Measurements from ENCODE around the gene SMG9.
"Not testable (repeated sequence)": the region's sequence is repeated elsewhere in the genome, so short reads cannot be mapped to it uniquely, and the experiment has no call there.

Gene SMG9

DNA sequence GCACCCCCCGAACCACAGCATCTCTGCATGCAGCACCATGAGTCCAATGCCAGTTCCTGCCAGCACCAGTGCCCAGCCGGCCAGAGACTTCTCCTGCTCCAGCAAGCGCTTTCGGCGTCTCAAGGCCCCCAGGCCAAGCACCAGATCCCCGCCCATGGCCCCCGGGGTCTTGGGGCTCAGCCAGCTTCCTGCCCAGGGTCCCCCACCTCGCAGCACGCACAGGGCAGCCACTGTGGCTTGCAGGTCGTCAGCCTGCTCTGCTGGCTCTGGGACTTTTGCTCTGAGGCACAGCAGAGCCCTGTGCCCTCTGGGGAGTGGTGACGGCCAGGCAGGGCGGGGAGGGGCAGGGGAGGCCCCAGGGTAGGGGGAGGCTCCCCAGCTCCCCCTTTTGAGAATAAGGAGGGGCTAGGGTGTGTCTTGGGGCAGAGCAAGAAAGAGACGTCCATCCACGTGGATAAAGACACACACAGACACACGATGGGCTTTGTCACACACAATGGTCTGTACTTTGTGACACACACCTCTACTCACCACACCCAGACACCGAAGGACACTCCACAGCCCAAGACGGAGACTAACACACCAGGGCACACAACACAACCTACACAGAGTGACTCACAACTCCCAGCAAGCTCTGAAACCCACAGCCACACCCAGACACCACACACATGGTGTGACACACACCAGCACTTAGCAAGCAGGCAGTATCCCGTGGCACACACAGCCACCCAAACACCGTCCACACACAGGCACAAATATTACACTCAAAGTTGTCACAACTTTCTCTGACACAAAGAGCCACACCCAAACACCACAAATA is 26.2 kb upstream of the SMG9 start, which contains the start of gene KCNN4:
Gene KCNN4 (minus strand): TSS at position 268 of the 820 bp plus-strand sequence. CDS start 112 bp downstream, at position 156.
- DNase-seq (ENCODE audit: extremely low read depth in 1 of 2, low read depth in 1 of 2): peak; percentile 53 to 82

DNA sequence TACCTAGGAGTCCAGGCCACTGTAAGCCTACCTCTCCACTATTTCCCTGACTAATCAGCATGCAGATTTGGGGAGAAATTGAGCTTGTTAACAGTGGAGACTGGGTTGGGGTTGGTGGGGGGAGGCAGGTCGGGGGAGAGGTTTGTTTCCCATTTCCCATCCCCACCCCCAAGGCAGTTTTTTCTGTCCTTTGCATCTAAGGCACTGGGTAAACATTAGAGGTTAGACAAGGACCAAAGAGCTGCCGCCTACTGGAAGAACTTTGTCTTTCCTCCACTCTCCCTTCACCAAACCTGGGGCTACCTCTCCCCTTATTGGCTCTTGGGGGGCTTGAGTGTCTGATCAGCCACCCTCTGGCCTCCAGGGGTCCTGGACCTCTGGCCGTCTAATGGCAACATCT is 25.1 kb upstream of the SMG9 start:
- no peak for DNase-seq (ENCODE audit: extremely low read depth in 1 of 2, low read depth in 1 of 2)

DNA sequence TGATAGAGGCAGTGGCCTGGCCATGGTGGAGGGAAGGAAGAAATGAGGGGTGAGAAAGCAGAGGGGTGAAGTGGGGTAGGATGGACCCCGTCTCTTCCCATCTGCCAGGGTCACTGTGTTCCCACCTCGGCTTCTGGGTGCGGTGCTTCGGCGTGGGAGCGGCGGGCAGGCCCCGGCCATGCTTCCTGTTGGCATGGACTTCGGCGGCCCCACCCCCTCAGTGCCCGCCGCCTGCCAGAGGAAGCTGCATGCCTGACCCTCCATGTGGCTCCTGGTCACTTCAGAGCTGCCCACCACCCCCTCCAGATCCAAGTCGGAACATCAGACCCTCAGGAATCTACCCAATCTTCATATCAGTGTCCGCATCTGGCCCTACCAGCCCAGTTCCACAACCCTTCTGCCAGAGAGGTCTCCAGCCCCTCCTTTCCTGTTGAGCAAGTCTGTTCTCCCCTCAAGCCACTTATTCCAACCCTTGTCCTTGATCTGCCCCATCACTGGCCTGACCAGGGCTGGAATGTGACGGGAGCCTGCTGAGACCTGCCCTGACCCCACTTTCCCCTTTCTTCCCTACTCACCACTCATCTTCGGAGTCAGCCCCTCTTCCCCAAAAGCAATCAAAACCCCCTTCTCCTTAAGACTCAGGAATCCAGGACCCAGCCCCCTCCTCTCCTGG is 24.5 kb upstream of the SMG9 start:
- no peak for DNase-seq (ENCODE audit: extremely low read depth in 1 of 2, low read depth in 1 of 2)

DNA sequence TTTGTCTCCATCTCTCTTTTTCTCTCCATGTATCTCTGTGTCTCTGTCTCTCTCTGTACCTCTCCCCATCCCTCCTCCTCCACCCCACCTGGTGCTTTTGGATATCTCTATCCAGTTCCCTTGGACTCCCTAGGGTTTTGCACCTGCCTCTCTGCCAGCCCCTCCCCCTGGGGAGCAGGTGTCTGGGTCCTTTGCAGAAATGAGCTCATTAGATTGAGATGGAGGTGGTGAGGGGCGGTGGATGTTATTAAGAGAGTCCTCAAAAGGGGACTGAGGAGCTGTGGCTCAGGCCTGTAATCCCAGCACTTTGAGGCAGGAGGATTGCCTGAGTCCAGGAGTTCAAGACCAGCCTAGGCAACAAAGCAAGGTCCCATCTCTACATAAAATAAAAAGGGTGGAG is 23.9 kb upstream of the SMG9 start:
- no peak for DNase-seq (ENCODE audit: extremely low read depth in 1 of 2, low read depth in 1 of 2)

DNA sequence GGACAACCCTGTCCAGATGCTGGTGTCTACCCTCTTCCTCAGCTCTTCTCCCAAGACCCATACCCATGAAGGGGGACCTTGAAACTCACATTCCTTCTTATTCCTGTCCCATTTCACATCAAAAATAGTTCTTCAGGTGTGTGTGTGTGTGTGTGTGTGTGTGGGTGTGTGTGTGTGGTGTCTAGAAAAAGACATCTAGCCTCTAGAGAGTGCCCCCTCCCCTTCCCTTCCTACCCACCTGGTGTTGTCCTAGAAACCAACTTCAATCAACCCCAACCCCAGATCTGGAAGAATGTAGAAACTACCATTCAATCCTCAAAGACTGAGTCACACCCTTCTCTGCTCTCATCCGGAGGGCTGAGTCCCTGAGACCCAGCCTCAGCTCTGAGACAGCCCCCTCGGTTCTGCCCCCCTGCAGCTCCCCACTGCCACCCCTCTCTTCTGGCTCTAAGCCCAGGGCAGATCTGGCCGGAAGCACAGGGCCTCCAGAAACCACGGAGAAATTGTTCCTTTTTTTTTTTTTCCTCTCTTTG is 22.5 kb upstream of the SMG9 start:
- no peak for DNase-seq (ENCODE audit: extremely low read depth in 1 of 2, low read depth in 1 of 2)

DNA sequence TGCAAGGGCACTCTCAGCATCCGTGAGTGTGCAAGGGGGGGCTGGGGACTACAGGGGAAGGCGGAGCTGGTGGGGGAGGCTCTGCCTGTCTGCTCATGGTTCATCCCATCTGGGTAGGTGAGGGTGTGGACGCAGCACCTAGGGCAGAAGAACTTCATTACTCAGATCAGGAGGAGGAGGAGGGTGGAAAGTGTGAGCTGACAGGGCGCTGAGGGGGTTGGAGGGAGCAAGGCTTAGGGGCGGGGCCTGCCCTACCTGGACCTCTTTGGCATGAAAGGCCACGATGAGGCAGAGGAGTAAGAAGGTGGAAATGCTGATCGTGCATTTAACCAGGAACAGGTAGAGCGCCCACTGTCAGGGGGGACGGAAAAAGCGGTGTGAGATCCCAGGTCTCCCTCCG is 21.5 kb upstream of the SMG9 start:
- DNase-seq (ENCODE audit: extremely low read depth in 1 of 2, low read depth in 1 of 2): peak in 1 of 2 donors; percentile 78

DNA sequence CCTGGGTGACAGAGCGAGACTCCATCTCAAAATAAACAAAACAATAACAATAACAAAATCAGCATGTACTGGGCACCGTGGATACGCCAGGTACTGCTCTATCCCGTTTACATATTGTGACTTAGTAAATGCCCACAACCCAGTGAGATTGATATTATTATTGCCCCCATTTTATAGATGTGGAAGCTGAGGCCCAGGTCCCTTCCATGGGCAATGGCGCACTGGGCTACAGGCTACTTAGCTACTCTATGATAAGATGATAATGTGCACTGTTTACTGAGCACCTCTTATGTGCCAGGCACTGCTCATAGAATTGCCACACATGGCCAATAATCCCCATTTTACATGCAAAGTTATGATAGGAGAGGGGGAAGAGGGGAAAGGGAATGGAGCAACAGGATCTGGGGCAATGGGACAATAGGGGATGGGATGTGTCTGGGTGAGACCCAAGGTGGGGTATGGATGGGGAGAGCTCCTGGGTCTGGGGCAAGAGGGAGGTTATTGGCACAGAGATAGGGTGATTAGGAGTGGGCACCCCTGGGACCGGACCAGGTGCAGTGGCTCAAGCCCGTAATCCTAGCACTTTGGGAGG is 20.6 kb upstream of the SMG9 start:
- no peak for DNase-seq (ENCODE audit: extremely low read depth in 1 of 2, low read depth in 1 of 2)

DNA sequence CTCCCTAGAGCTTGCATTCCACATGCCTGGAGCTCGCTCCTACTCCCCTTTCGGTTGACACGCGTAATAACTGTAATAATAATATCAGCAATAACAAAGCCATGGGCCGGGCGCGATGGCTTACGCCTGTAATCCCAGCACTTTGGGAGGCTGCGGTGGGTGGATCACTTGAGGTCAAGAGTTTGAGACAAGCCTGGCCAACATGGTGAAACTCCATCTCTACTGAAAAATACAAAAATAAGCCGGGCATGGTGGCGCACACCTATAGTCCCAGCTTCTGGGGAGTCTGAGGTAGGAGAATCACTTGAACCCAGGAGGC is 20.1 kb upstream of the SMG9 start:
- DNase-seq (ENCODE audit: extremely low read depth in 1 of 2, low read depth in 1 of 2): not testable (repeated sequence)

DNA sequence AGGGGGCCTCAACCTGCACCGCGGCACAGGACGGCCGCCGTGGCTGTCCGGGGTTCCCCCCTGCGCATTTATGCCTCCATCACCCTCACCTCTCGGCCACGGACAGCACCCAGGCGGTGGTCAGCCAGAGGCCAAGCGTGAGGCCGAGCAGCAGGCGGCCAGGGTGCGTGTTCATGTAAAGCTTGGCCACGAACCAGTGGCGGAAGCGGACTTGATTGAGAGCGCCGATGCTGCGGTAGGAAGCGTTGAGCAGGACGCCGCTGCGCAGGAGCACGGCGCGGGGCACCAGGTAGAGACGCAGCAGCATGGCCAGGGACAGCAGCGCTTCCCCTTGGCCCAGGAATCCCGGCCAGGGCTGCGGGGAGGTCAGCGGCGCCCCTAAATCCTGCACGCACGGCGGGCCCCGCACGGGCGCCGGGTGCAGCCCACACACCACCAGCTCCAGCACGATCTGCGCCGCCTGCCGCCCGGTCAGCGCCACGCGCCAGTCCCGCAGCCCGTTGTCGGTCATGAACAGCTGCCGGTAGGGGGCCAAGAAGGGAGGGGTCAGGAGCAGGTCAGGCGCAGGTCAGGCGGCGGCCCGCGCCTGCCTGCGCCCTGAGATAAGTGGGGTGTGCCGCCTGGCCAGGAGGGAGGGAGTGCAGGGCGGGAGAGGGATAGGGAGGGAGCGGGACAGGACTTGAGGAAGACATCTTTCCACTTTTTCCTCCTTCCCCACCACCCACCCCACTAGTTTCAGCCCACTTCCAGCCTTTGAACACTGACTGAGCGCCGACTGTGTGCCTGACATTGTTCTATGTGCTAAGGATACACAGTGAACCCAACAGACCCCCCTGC is 19.6 kb upstream of the SMG9 start:
- no peak for DNase-seq (ENCODE audit: extremely low read depth in 1 of 2, low read depth in 1 of 2)

DNA sequence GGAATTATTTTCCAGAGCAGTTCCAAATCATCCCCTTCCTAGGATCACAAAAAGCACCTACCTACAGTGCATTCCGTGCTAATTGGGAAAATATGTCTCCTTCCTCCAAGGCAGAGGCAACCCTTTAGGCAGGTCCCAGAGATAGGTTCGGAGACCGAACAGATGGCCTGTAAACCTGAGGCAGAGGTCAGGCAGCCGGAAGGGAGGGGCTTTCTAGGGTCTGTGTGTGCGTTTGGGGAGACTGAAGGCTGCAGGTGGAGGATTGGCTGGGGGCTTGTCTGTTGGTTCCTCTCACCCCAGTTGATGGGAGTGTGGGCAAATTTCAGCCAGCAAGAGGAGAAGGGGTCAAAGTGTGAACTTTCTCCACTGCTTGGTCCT is 19.0 kb upstream of the SMG9 start:
- no peak for DNase-seq (ENCODE audit: extremely low read depth in 1 of 2, low read depth in 1 of 2)

DNA sequence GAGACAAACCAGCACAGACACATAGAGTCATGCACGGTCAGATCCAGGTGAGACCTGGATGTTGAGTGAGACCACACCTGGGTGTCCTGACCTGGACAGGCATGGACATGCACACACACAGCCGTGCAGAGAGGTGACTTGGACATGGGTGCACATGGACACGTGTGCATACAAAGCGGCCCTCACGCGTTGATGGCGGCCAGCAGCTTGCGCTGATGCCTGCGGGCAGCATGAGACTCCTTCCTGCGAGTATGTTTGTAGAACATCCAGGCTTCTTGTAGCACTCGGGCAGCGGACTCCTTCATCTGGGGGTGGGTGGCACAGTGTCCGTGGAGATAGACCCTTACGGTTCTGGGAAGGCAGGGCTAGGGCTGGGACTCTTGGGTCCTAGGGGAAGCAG is 14.5 kb upstream of the SMG9 start:
- DNase-seq (ENCODE audit: extremely low read depth in 1 of 2, low read depth in 1 of 2): no peak

DNA sequence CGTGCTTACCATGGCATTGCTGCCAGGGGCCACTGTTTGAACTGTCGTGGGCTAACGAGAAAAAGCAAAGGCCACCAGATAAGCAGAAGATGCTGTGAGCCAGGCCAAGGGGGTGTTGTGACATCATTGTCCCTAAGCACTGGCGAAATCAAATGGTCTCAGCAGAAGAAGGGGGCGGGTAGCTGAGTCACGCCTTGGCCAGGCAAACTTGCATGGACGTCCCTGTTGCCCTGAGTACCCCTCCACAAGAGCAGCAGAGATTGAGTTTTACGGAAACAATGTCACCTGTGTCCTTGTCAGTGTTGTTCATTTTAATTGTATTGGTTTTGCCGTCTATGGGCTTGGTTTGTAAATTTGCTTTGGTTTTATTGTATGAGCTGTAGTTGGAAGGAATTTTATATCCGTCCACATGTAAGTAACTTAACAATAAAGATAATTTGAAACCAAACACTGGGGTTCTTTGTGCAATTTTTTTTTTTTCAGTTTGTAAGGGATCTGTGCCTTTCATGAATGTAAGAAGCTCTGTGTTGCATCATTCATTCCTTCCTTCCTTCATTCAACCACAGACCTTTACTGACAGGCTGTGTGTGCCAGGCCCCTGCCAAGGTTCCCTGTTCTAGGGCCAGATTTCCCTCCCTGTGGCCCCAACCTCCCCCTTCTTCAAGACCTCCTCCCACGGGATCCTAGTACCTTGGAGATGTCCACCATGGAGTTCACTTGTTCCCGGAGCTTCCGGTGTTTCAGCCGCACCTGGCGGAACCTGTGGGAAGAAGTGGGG is 13.7 kb upstream of the SMG9 start:
- DNase-seq (ENCODE audit: extremely low read depth in 1 of 2, low read depth in 1 of 2): no peak

DNA sequence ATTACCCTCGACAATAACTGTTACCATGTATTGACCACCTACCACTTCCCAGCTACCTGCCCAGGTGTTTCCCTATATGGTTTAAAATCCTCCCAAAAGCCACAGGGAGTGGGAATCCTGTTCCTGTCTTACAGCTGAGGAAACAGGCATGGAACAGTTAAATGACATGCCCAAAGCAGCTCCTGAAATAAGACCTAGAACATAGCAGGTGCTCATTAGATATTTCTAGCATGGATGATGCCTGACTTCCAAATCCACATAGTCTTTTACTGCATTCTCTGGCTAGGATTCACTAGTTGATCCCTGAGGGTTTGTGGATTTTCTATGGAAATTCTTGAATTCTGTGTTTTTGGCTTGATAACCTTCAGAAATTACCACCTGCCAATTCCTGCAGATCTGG is 13.1 kb upstream of the SMG9 start:
- no peak for DNase-seq (ENCODE audit: extremely low read depth in 1 of 2, low read depth in 1 of 2)

DNA sequence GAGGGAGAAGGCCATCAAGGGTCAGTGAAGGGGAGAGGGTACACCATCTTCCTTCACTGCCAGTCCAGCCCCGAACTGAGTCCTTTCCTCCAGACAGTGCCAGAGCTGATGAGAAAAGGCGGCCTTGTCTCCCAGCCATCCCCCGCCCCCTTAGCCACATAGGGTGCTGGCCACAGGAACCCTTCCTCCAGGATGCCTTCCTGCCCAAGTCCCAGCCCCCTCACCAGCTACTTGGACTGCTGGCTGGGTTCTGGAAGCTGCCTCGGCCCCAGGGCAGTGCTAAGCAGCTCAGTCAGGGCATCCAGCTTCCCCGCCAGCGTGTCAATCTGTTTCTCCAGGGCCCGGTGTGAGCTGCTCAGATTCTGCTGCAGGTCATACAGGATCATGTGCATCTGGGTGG is 12.6 kb upstream of the SMG9 start:
- DNase-seq (ENCODE audit: extremely low read depth in 1 of 2, low read depth in 1 of 2): no peak

DNA sequence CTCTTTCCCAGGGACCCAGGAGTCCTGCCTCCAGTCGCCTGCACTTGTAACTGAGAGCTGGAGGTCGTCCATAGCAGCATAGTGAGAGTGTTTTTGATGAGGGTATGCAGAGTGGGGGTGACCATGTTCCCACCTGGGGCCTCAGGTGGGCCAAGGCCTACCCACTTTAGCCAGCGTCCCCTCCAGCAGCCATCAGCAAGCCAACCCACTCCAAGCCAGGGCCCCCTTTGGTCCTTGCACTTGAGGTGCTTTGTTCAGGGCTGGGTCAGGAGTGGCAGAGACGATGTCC is 11.9 kb upstream of the SMG9 start:
- DNase-seq (ENCODE audit: extremely low read depth in 1 of 2, low read depth in 1 of 2): no peak

DNA sequence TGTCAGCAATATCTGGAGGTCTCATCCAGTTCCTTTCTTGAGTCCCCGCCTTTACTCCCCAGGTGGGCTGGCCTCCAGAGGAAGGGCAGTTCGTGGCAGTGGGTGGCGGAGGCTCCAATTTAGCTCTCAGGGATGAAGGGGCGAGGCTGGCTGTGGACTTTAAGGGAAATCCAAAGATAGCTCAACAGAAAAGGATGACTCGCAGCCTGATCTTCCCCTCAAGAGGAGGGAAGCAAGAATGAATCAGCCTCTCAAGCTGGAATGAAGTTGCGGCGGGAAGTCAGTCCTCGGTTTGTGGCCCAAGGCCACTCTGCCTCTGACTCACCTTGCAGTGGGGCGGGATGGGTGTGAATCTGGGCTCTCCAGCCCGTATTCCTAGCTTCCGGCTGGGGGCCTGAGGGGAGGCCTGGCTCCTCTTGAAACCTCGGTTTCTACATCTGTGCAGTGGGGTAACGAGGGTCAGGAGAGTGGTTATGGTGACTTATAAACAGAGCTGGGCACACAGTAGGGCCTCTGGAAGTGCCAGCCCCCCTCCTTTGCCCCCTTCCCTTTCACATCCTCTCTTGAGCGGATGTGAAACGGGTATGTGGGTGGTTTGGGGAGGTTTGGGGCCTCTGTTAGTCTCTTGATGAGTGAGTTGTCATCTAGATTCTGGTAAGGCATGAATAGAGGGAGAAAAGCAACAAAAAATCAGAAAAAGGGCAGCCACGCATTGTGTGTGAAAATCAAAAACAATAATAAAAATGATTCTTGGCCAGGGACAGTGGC is 10.5 kb upstream of the SMG9 start:
- DNase-seq (ENCODE audit: extremely low read depth in 1 of 2, low read depth in 1 of 2): peak; percentile 74 to 90

DNA sequence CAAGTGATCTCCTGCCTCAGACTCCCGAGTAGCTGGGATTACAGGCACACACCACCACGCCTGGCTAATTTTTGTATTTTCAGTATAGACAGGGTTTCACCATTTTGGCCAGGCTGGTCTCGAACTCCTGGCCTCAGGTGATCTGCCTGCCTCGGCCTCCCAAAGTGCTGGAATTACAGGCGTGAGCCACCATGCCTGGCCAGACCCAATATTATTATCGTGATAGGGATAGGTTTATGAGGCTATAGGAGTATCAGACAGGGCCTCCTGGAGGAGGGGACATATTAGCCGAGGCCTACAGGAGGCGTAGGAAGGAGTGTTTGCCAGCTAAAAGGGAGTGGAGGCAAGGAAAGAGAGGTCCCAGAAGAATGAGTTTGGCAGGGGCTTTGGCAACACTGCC is 9.9 kb upstream of the SMG9 start:
- not testable (repeated sequence) for DNase-seq (ENCODE audit: extremely low read depth in 1 of 2, low read depth in 1 of 2)

DNA sequence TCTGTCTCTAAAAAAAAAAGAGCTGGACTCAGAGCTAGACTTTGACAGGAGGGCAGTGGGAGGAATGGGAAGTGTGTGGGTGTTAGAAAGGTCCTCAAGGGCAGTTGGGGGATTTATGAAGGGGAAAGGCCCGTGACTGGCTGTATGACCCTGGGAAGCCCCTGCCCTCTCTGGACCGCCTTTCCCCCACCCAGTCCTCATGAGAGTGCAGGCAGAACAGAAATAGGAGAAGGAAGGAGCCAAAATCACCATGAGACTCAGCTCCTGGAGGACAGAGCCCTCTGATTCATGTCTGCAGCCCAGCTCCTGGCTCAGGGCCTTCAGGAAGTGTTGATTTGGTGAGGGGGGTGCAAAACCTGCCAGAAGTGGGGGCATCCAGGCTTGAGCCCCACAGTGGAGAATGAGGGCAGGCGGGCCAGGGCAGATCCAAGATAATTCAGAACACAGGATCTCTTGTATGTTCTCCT is 8.7 kb upstream of the SMG9 start:
- DNase-seq (ENCODE audit: extremely low read depth in 1 of 2, low read depth in 1 of 2): no peak

DNA sequence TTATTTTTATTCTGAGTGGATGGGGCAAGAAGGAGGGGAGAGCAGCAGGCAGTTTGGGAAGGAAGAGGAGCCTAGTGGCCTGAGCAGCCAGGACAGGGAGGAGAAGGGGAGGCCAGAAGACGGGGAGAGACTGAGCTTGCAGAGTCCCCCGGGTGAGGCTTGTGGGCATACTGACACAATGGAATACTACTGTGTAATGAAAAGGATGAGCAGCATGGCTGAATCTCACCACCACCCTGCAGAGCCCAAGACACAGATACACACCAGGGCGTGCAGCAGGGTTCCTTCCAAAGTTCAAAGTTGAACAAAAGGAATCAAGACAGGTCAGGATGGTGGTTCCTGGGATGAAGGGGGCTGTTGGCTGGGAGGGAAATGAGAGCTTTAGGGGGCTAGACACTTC is 8.1 kb upstream of the SMG9 start:
- DNase-seq (ENCODE audit: extremely low read depth in 1 of 2, low read depth in 1 of 2): no peak

DNA sequence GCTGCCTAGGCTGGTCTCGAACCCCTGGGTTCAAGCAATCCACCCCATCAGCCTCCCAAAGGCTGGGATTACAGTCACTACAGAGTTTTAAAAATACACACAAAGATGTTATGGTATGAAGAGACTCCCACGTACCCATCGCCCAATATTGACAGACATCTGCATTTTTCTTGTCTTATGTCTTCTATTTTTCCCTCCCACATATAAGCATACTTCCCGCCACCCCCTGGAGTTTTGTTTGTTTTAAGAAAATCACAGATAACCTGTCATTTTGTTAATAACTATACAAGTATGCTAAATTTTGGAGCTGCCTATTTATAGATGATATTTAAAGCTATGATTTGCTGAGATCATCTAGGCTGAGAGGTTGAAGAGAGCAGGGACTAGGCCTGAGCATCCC is 6.2 kb upstream of the SMG9 start:
- no peak for DNase-seq (ENCODE audit: extremely low read depth in 1 of 2, low read depth in 1 of 2)
